Erythroblast (primary cell): ENCODE results near the gene DNAH10.
"Not testable (repeated sequence)": the region's sequence is repeated elsewhere in the genome, so short reads cannot be mapped to it uniquely, and the experiment has no call there.

Source experiments
- DNase-seq, 2 experiments: peaks; one replicate each; lab custom pipeline; 2025; lab: John Stamatoyannopoulos, UW
- GATA1 ChIP-seq: IDR thresholded peaks from 2 replicates; pipeline ENCODE4 v1.6.1; 2011; ENCODE audit warnings: low read depth, mild to moderate bottlenecking, control low read depth, low read length, moderate library complexity
- POLR2A ChIP-seq: IDR thresholded peaks from 2 replicates; pipeline ENCODE4 v1.6.1; 2011; ENCODE audit warnings: mild to moderate bottlenecking, low read length

The DNAH10 gene

GRCh38 chr12:123760267-123760938 is 1.7 kb upstream of the DNAH10 start:
- TF ChIP-seq POLR2A (no peak), GATA1 (no peak)
- DNase-seq, result no peak

- DNase-seq, result no peak
- TF ChIP-seq GATA1, result no peak
- no peak for TF ChIP-seq POLR2A
Observed at GRCh38 chr12:123762715-123763052, 583 bp downstream of the DNAH10 start.

GRCh38 chr12:123763093-123763492 is 992 bp downstream of the DNAH10 start:
- no peak for DNase-seq
- no peak for TF ChIP-seq POLR2A
- TF ChIP-seq GATA1, result no peak

- no peak for DNase-seq
- TF ChIP-seq GATA1 (no peak), POLR2A (no peak)
Observed at GRCh38 chr12:123764109-123764508, 2.0 kb downstream of the DNAH10 start.

GRCh38 chr12:123765504-123766035 is 3.5 kb downstream of the DNAH10 start:
- TF ChIP-seq GATA1 (no peak), POLR2A (no peak)
- no peak for DNase-seq

GRCh38 chr12:123767613-123768012 is 5.5 kb downstream of the DNAH10 start:
- no peak for TF ChIP-seq GATA1
- no peak for TF ChIP-seq POLR2A
- no peak for DNase-seq

GRCh38 chr12:123771261-123771660 is 9.2 kb downstream of the DNAH10 start:
- DNase-seq, result no peak
- TF ChIP-seq GATA1 (no peak), POLR2A (no peak)

- no peak for TF ChIP-seq GATA1
- TF ChIP-seq POLR2A, result no peak
- DNase-seq, result no peak
Observed at GRCh38 chr12:123772074-123772473, 10.0 kb downstream of the DNAH10 start.

- DNase-seq, result no peak
Observed at GRCh38 chr12:123773375-123773774, 11.3 kb downstream of the DNAH10 start.

GRCh38 chr12:123779551-123779950 is 17.4 kb downstream of the DNAH10 start:
- TF ChIP-seq GATA1, result no peak
- no peak for TF ChIP-seq POLR2A
- no peak for DNase-seq

More at GRCh38 chr12:123773375-123773774, 11.3 kb downstream of the DNAH10 start:
- TF ChIP-seq GATA1, result no peak
- no peak for TF ChIP-seq POLR2A

GRCh38 chr12:123782997-123783792 is 21.1 kb downstream of the DNAH10 start:
- no peak for DNase-seq
- TF ChIP-seq POLR2A, result no peak
- no peak for TF ChIP-seq GATA1

GRCh38 chr12:123787466-123787865 is 25.4 kb downstream of the DNAH10 start:
- no peak for TF ChIP-seq POLR2A
- no peak for TF ChIP-seq GATA1
- no peak for DNase-seq

- no peak for DNase-seq
- TF ChIP-seq POLR2A (no peak), GATA1 (no peak)
Observed at GRCh38 chr12:123788541-123788940, 26.4 kb downstream of the DNAH10 start.

- not testable (repeated sequence) for DNase-seq
Observed at GRCh38 chr12:123789422-123789821, 27.3 kb downstream of the DNAH10 start.

GRCh38 chr12:123790905-123791467 is 28.9 kb downstream of the DNAH10 start:
- no peak for TF ChIP-seq POLR2A
- TF ChIP-seq GATA1, result no peak
- DNase-seq, result no peak
